ENCODE results near the gene SDK1.

DNA sequence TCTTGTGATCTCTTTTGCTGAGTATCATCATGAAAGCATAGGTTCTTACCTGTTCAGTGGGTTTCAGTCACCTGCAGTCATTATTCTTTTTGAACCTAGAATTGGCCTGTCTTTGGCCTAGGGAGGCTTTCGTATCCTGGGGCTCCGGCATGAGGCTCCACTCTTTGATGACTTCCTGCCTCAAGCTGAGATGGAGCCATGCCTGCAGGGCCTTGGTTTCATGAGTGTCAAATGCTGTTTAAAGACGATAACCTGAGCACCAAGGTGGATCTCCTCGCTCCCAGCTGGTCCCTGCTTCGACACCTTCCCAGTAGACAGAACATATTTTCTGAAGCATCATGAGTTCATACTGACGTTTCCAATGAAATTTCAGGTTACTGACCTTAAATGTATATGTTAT lies 783.2 kb downstream of the SDK1 start:
- TF ChIP-seq, protein P1, sequence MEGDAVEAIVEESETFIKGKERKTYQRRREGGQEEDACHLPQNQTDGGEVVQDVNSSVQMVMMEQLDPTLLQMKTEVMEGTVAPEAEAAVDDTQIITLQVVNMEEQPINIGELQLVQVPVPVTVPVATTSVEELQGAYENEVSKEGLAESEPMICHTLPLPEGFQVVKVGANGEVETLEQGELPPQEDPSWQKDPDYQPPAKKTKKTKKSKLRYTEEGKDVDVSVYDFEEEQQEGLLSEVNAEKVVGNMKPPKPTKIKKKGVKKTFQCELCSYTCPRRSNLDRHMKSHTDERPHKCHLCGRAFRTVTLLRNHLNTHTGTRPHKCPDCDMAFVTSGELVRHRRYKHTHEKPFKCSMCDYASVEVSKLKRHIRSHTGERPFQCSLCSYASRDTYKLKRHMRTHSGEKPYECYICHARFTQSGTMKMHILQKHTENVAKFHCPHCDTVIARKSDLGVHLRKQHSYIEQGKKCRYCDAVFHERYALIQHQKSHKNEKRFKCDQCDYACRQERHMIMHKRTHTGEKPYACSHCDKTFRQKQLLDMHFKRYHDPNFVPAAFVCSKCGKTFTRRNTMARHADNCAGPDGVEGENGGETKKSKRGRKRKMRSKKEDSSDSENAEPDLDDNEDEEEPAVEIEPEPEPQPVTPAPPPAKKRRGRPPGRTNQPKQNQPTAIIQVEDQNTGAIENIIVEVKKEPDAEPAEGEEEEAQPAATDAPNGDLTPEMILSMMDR (IDR thresholded peaks at IDR 0.05), result no peak
- TF ChIP-seq POLR2A (IDR thresholded peaks at IDR 0.05), result no peak
